Measurements from ENCODE around the gene COPZ2. TPM values are rescaled to one million over a fixed set of nuclear protein-coding genes. Genes with fewer than 3 reads are reported as not detected.

The COPZ2 gene
- total RNA-seq, 6 experiments from 2014 or later: 18.9 to 26.6 (median 23.8) TPM

DNA sequence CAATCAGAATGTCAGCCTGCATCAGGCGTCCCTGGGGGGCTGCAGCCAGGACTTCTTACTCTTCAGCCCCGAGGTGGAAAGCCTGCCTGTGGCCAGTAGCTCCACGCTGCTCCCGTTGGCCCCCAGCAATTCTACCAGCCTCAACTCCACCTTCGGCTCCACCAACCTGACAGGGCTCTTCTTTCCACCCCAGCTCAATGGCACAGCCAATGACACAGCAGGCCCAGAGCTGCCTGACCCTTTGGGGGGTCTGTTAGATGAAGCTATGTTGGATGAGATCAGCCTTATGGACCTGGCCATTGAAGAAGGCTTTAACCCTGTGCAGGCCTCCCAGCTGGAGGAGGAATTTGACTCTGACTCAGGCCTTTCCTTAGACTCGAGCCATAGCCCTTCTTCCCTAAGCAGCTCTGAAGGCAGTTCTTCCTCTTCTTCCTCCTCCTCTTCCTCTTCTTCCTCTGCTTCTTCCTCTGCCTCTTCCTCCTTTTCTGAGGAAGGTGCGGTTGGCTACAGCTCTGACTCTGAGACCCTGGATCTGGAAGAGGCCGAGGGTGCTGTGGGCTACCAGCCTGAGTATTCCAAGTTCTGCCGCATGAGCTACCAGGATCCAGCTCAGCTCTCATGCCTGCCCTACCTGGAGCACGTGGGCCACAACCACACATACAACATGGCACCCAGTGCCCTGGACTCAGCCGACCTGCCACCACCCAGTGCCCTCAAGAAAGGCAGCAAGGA is 21.0 kb upstream of the COPZ2 start:
- ATAC-seq: no peak
- WGBS (ENCODE audit: insufficient coverage, low coverage, low lambda C conversion rate, missing lambda C conversion rate): 85% methylated on average over 4 of the region's 11 CpGs
- H3K9me3 ChIP-seq: no peaks in the 10 kb centered on the region
- no peak overlapping the region for H3K4me3 ChIP-seq
- no peak overlapping the region for H3K27ac ChIP-seq
- H3K4me1 ChIP-seq: peaks cover 0 to 38% (median 11%) of the 10 kb centered on the region in 4 donors
- TF ChIP-seq, protein P1, sequence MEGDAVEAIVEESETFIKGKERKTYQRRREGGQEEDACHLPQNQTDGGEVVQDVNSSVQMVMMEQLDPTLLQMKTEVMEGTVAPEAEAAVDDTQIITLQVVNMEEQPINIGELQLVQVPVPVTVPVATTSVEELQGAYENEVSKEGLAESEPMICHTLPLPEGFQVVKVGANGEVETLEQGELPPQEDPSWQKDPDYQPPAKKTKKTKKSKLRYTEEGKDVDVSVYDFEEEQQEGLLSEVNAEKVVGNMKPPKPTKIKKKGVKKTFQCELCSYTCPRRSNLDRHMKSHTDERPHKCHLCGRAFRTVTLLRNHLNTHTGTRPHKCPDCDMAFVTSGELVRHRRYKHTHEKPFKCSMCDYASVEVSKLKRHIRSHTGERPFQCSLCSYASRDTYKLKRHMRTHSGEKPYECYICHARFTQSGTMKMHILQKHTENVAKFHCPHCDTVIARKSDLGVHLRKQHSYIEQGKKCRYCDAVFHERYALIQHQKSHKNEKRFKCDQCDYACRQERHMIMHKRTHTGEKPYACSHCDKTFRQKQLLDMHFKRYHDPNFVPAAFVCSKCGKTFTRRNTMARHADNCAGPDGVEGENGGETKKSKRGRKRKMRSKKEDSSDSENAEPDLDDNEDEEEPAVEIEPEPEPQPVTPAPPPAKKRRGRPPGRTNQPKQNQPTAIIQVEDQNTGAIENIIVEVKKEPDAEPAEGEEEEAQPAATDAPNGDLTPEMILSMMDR (IDR thresholded peaks at IDR 0.05): no peak
- intact Hi-C loops (cut with DNase I): no loop called here
- peaks cover 10 to 65% (median 38%) of the 10 kb centered on the region in 4 donors for H3K36me3 ChIP-seq
- H3K27me3 ChIP-seq: no peaks in the 10 kb centered on the region
- no peak for DNase-seq

DNA sequence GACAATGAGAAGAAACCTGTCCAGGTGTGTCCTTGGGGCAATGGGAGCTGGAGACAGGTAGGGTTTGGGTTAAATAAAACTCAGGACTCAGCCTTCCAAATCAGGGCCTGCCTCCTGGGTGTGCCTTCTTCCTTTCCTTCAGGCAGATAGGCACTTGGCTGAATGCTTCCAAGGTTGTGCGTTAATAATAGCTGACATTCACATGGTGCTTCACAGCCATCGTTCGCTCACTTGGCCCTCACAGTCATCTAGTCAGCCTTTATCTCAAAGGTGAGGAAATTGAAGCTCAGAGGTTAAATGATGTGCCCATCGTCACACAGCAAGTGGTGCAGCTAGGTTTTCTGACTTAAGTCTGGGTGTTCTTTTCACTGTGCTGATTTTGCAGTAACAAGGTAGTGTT is 20.0 kb upstream of the COPZ2 start:
- TF ChIP-seq, protein P1 (IDR thresholded peaks at IDR 0.05): no peak
- no peak for TF ChIP-seq POLR2A (IDR thresholded peaks at IDR 0.05)
- Histone ChIP-seq H3K4me3 (no peak overlapping the region), H3K27ac (no peak overlapping the region), H3K4me1 (peaks cover 0 to 47% (median 14%) of the 10 kb centered on the region in 4 donors), H3K36me3 (peaks cover 10 to 58% (median 35%) of the 10 kb centered on the region in 4 donors), H3K9me3 (no peaks in the 10 kb centered on the region), H3K27me3 (no peaks in the 10 kb centered on the region)
- DNase-seq (no peak), ATAC-seq (no peak)
- 67% methylated on average over 1 of the region's 4 CpGs for WGBS (ENCODE audit: insufficient coverage, low coverage, low lambda C conversion rate, missing lambda C conversion rate)
- intact Hi-C loops (cut with DNase I): no loop called here

DNA sequence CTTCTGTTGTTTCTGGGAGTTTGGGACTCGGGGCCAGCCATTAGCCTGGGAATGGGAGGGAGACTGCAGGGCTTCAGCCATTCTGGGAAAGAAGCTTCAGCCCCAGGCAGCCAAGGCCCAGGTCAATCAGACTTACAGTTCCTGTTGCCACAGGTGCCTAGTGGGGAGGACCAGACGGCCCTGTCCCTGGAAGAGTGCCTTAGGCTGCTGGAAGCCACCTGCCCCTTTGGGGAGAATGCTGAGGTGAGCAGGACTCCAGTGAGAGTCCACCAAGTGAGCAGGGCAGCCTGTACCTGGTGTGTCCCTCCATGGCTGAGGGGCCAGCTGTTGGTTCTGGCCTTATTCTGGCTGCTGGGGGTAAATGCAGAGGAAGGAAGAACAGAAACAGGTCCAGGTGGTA is 19.3 kb upstream of the COPZ2 start:
- ATAC-seq (no peak), DNase-seq (no peak)
- intact Hi-C loops (cut with DNase I): no loop called here
- Histone ChIP-seq H3K27ac (no peak overlapping the region), H3K9me3 (no peaks in the 10 kb centered on the region), H3K4me1 (peaks cover 1 to 54% (median 18%) of the 10 kb centered on the region in 4 donors), H3K27me3 (no peaks in the 10 kb centered on the region), H3K4me3 (no peak overlapping the region), H3K36me3 (peaks cover 7 to 50% (median 28%) of the 10 kb centered on the region in 4 donors)
- TF ChIP-seq POLR2A (IDR thresholded peaks at IDR 0.05): no peak
- no CpG with 5 or more reads among the region's 2 CpGs for WGBS (ENCODE audit: insufficient coverage, low coverage, low lambda C conversion rate, missing lambda C conversion rate)

DNA sequence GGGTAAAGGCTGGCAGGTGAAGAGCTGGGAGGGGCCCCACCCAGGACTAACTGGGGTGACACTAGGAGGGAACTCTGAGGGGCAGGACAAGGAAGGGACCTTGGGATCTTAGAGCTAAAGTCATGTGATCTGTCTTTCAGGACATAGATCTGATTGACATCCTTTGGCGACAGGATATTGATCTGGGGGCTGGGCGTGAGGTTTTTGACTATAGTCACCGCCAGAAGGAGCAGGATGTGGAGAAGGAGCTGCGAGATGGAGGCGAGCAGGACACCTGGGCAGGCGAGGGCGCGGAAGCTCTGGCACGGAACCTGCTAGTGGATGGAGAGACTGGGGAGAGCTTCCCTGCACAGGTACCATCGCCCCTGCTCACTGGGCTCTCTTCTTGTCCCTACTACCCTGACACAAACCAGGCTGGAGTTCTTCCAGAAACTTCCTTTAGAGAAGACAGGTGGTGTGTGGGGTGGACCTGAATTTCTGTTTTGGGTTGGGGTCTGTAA is 18.7 kb upstream of the COPZ2 start:
- intact Hi-C loops (cut with DNase I): no loop called here
- no peak for ATAC-seq
- no peak for TF ChIP-seq POLR2A (IDR thresholded peaks at IDR 0.05)
- TF ChIP-seq, protein P1 (IDR thresholded peaks at IDR 0.05): no peak
- no peak for DNase-seq
- no peaks in the 10 kb centered on the region for H3K9me3 ChIP-seq
- 100% methylated on average over 7 of the region's 10 CpGs for WGBS (ENCODE audit: insufficient coverage, low coverage, low lambda C conversion rate, missing lambda C conversion rate)
- H3K27me3 ChIP-seq: no peaks in the 10 kb centered on the region
- H3K4me3 ChIP-seq: no peak overlapping the region
- H3K36me3 ChIP-seq: peaks cover 3 to 46% (median 28%) of the 10 kb centered on the region in 4 donors
- no peak overlapping the region for H3K27ac ChIP-seq
- H3K4me1 ChIP-seq: peaks cover 2 to 60% (median 21%) of the 10 kb centered on the region in 4 donors

DNA sequence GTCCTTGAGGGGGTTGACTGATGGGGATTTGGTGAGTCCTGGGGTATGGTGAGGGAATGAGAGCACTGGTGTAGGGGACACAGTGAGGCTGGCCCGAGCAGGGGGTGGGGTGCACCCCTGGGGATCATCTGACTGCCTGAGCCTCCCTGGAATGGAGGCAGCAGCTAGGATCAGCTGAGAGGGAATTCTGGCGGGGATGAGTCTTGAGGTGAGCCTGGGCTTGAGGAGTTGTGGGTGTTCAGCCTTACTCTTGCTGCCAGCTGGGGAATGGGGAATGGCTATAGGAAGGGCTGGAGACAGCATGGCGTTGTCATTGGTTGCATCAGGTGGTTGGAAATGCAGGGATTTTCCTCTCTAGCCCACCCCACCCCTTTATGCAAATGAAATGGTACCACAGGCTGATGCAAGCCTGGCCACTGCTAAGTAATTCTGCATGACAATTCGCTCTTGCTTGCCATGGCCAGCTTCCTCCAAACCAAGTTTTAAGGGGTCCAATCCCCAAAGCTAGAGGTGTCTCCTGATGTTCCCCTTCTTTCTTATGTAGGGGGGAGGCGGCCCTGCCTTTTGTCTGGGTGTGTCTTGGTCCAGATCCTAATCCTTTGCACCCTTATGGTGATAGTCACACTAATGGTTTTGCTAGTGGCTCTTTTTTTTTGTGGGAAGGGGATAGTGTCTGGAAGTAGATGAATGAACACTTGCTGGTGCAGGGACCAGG is 18.1 kb upstream of the COPZ2 start:
- Histone ChIP-seq H3K27me3 (no peaks in the 10 kb centered on the region), H3K4me3 (no peak overlapping the region), H3K9me3 (no peaks in the 10 kb centered on the region), H3K36me3 (peaks cover 2 to 49% (median 27%) of the 10 kb centered on the region in 4 donors), H3K4me1 (peaks cover 2 to 66% (median 26%) of the 10 kb centered on the region in 4 donors), H3K27ac (no peak overlapping the region)
- TF ChIP-seq POLR2A (IDR thresholded peaks at IDR 0.05): no peak
- TF ChIP-seq, protein P1 (IDR thresholded peaks at IDR 0.05): no peak
- no peak for ATAC-seq
- intact Hi-C loops (cut with DNase I): no loop called here
- WGBS (ENCODE audit: insufficient coverage, low coverage, low lambda C conversion rate, missing lambda C conversion rate): 52% methylated on average over 2 of the region's 5 CpGs
- DNase-seq: no peak
